ENCODE measurements around the gene RHOA. TPM values are rescaled to one million over a fixed set of nuclear protein-coding genes. Genes with fewer than 3 reads are reported as not detected.

RHOA gene
- total RNA-seq, 1 experiment from 2014 or later: 497 TPM

DNA sequence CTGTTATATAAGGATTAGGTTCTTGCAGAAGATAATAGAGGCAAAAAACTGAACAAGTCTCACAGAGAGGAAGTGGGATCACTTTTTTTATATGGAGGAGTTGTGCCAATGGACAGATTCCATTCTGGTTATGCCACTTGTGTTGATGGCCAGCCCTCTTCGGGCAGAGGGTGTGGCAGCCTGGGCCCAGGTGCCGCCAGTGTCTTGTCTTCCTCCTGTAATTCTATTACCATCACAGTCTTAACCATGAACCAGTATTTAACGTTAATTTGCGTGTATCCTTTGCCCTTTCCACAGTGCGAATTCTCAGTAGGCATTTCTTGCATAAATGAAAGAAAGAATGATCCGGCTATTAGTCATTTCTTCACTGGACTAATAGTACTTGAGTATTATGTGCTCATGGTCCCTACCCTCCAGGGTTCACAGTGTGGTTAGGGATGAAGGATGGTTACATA, 65.0 kb downstream of the RHOA start:
- Histone ChIP-seq H3K4me3 (replicated peaks in 1 of 2; ENCODE audit: low read depth in 1 of 2, low read length in 2 of 2) (no peak overlapping the region), H3K9ac (ENCODE audit: low read length) (no peak overlapping the region), H3K79me2 (ENCODE audit: insufficient read depth, low read length) (no peaks in the 10 kb centered on the region), H3K27ac (ENCODE audit: low read depth, low read length) (0 out of 2 replicates have a peak overlapping the region, but pooled peaks have one; percentile 17), H2AFZ (ENCODE audit: low read depth, low read length, poor library complexity, severe bottlenecking) (peak overlapping the region; percentile 80), H3K9me2 (ENCODE audit: insufficient read depth) (no peaks in the 10 kb centered on the region), H4K20me1 (ENCODE audit: insufficient read depth) (no peaks in the 10 kb centered on the region), H3K4me1 (ENCODE audit: control insufficient read depth in 1 of 2, insufficient read depth in 2 of 2, low read length in 2 of 2) (peaks cover 7 to 22% of the 10 kb centered on the region in 2 experiments), H3K27me3 (ENCODE audit: insufficient read depth, low read length) (no peaks in the 10 kb centered on the region), H3K4me2 (ENCODE audit: low read length) (no peak overlapping the region; the same call in 1 of the 2 replicates), H3K9me3 (ENCODE audit: control insufficient read depth in 1 of 2, insufficient read depth in 1 of 2, low read depth in 1 of 2, low read length in 2 of 2) (no peaks in the 10 kb centered on the region), H3K36me3 (ENCODE audit: control insufficient read depth in 1 of 2, insufficient read depth in 2 of 2, low read length in 2 of 2) (no peaks in the 10 kb centered on the region)
- intact Hi-C loops (cut with micrococcal nuclease): no loop called here
- ChIA-PET RAD21 (ENCODE audit: low non-redundant PET in 1 of 2, low total read pairs in 2 of 2, uncharacterized antibody in 2 of 2, unreplicated experiment in 2 of 2) (no interaction called here), POLR2A (no interaction called here), CTCF (no interaction called here)
- no peak for DNase-seq (ENCODE audit: low read depth, low spot score)
- ATAC-seq: no peak
- no TSS peak for BruUV-seq (replicated peaks)
- no peak for TF ChIP-seq FOSL1 (IDR thresholded peaks at IDR 0.05; ENCODE audit: low read depth)
- TF ChIP-seq TCF7L2 (IDR thresholded peaks at IDR 0.05; ENCODE audit: borderline replicate concordance, extremely low read depth, insufficient read depth, insufficient read length): no peak
- no peak for TF ChIP-seq EZH2phosphoT487 (IDR thresholded peaks at IDR 0.05; ENCODE audit: borderline replicate concordance)
- TF ChIP-seq EZH2 (IDR thresholded peaks at IDR 0.05): no peak
- TF ChIP-seq, protein P1, sequence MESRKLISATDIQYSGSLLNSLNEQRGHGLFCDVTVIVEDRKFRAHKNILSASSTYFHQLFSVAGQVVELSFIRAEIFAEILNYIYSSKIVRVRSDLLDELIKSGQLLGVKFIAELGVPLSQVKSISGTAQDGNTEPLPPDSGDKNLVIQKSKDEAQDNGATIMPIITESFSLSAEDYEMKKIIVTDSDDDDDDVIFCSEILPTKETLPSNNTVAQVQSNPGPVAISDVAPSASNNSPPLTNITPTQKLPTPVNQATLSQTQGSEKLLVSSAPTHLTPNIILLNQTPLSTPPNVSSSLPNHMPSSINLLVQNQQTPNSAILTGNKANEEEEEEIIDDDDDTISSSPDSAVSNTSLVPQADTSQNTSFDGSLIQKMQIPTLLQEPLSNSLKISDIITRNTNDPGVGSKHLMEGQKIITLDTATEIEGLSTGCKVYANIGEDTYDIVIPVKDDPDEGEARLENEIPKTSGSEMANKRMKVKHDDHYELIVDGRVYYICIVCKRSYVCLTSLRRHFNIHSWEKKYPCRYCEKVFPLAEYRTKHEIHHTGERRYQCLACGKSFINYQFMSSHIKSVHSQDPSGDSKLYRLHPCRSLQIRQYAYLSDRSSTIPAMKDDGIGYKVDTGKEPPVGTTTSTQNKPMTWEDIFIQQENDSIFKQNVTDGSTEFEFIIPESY (IDR thresholded peaks at IDR 0.05; ENCODE audit: extremely low read depth, insufficient replicate concordance, low read length): no peak
- TF ChIP-seq POLR2AphosphoS5 (IDR thresholded peaks at IDR 0.05; ENCODE audit: low read depth, low read length): no peak
- no peak for TF ChIP-seq REST (IDR thresholded peaks at IDR 0.05; ENCODE audit: low read depth)
- TF ChIP-seq SIN3A (IDR thresholded peaks at IDR 0.05; ENCODE audit: low read depth): no peak
- no peak for TF ChIP-seq RAD21 (IDR thresholded peaks at IDR 0.05; ENCODE audit: low read depth)
- TF ChIP-seq SRF (IDR thresholded peaks at IDR 0.05; ENCODE audit: low read depth): no peak
- no peak for TF ChIP-seq EGR1 (IDR thresholded peaks at IDR 0.05; ENCODE audit: low read depth)
- TF ChIP-seq MAX (IDR thresholded peaks at IDR 0.05): no peak
- no peak for TF ChIP-seq CEBPB (IDR thresholded peaks at IDR 0.05; ENCODE audit: low read depth)
- TF ChIP-seq, protein P2, sequence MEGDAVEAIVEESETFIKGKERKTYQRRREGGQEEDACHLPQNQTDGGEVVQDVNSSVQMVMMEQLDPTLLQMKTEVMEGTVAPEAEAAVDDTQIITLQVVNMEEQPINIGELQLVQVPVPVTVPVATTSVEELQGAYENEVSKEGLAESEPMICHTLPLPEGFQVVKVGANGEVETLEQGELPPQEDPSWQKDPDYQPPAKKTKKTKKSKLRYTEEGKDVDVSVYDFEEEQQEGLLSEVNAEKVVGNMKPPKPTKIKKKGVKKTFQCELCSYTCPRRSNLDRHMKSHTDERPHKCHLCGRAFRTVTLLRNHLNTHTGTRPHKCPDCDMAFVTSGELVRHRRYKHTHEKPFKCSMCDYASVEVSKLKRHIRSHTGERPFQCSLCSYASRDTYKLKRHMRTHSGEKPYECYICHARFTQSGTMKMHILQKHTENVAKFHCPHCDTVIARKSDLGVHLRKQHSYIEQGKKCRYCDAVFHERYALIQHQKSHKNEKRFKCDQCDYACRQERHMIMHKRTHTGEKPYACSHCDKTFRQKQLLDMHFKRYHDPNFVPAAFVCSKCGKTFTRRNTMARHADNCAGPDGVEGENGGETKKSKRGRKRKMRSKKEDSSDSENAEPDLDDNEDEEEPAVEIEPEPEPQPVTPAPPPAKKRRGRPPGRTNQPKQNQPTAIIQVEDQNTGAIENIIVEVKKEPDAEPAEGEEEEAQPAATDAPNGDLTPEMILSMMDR (IDR thresholded peaks at IDR 0.05 in 2 of 3, conservative IDR thresholded peaks at IDR 0.05 in 1 of 3; ENCODE audit: borderline replicate concordance in 1 of 3, insufficient read depth in 1 of 3, low read depth in 2 of 3, low read length in 2 of 3): no peak
- TF ChIP-seq ZNF274 (IDR thresholded peaks at IDR 0.05; ENCODE audit: low read depth, low read length): no peak
- TF ChIP-seq JUND (IDR thresholded peaks at IDR 0.05): no peak
- TF ChIP-seq POLR2A (IDR thresholded peaks at IDR 0.05; ENCODE audit: borderline replicate concordance, extremely low read depth, insufficient read depth, insufficient read length): no peak
- no peak for TF ChIP-seq ELF1 (IDR thresholded peaks at IDR 0.05; ENCODE audit: borderline replicate concordance, low read depth)
